GM18502 (cell line): ENCODE measurements around the gene NBEAL2.
A peak's percentile ranks its signal among the peaks of the same experiment; 100 is the strongest.

Experiments used
- ATAC-seq: cut with Tn5 transposase; IDR thresholded peaks from one replicate; pipeline ENCODE4 v1.9.1; 2021; ENCODE audit warnings: mild to moderate bottlenecking; ENCODE audit not compliant: unreplicated experiment, poor library complexity

The NBEAL2 gene

GRCh38 chr3:46943237-46944187 is 36.0 kb upstream of the NBEAL2 start:
- no peak for ATAC-seq

- no peak for ATAC-seq
These were observed 35.3 kb upstream of the NBEAL2 start for GRCh38 chr3:46944191-46944590.

GRCh38 chr3:46946416-46946815 is 33.0 kb upstream of the NBEAL2 start:
- ATAC-seq, result no peak

GRCh38 chr3:46946856-46947545 is 32.5 kb upstream of the NBEAL2 start:
- ATAC-seq, result no peak

- ATAC-seq, result no peak
These were observed 31.9 kb upstream of the NBEAL2 start for GRCh38 chr3:46947546-46947901.

- no peak for ATAC-seq
These were observed 31.3 kb upstream of the NBEAL2 start for GRCh38 chr3:46947981-46948791.

- ATAC-seq, result peak; percentile 41
These were observed 30.4 kb upstream of the NBEAL2 start for GRCh38 chr3:46948830-46949671.

- no peak for ATAC-seq
These were observed 29.3 kb upstream of the NBEAL2 start for GRCh38 chr3:46950177-46950576.

GRCh38 chr3:46950650-46951241 is 28.7 kb upstream of the NBEAL2 start:
- ATAC-seq, result no peak

- ATAC-seq, result no peak
These were observed 26.7 kb upstream of the NBEAL2 start for GRCh38 chr3:46952813-46953212.

GRCh38 chr3:46953234-46954010 is 26.0 kb upstream of the NBEAL2 start:
- no peak for ATAC-seq

GRCh38 chr3:46954178-46954577 is 25.3 kb upstream of the NBEAL2 start:
- no peak for ATAC-seq

- no peak for ATAC-seq
These were observed 24.3 kb upstream of the NBEAL2 start for GRCh38 chr3:46955157-46955556.

- no peak for ATAC-seq
These were observed 23.6 kb upstream of the NBEAL2 start for GRCh38 chr3:46955801-46956259.

GRCh38 chr3:46957092-46957820 is 22.2 kb upstream of the NBEAL2 start:
- ATAC-seq, result no peak

GRCh38 chr3:46958467-46959160 is 20.9 kb upstream of the NBEAL2 start:
- ATAC-seq, result no peak

- ATAC-seq, result no peak
These were observed 20.3 kb upstream of the NBEAL2 start for GRCh38 chr3:46959161-46959511.
